ENCODE measurements around the gene PNMA6E.

PNMA6E gene

GRCh38 chrX:153347530-153347929 lies 53.6 kb downstream of the PNMA6E start:
- no peak for DNase-seq
